Natural killer cell (primary cell): Measurements from ENCODE around the gene LUZP4. TPM values are rescaled to one million over a fixed set of nuclear protein-coding genes. Genes with fewer than 3 reads are reported as not detected.

Experiments used
- ATAC-seq, 3 donors: fragments of 150-1000 bp in 2 of 3; fragments of 200-7000 bp in 1 of 3; cut with Tn5 transposase; 1 replicate in 1 of 3; 2 replicates in 2 of 3; pipeline ENCODE4 v1.10.0; 2021; ENCODE audit warnings: mild to moderate bottlenecking in 2 of 3, moderate library complexity in 2 of 3
- DNase-seq, 2 donors: peaks; one replicate each; pipeline versions ENCODE4 v3.0.0 to v3.0.0-alpha.2; 2013 to 2021; ENCODE audit warnings: mixed read lengths in 1 of 2
- H3K27ac ChIP-seq: one replicate; pipeline ENCODE4 v1.5.1; 2013; ENCODE audit warnings: mild to moderate bottlenecking, low read length
- H3K27me3 ChIP-seq: one replicate; pipeline ENCODE4 v1.6.1; 2013; ENCODE audit warnings: low read length; ENCODE audit not compliant: control insufficient read depth, insufficient read depth
- H3K36me3 ChIP-seq: one replicate; pipeline ENCODE4 v1.6.1; 2013; ENCODE audit warnings: low read length; ENCODE audit not compliant: control insufficient read depth, insufficient read depth
- H3K4me1 ChIP-seq: one replicate; pipeline ENCODE4 v1.6.1; 2013; ENCODE audit warnings: low read length; ENCODE audit not compliant: control insufficient read depth, insufficient read depth
- H3K4me3 ChIP-seq: one replicate; pipeline ENCODE4 v1.5.1; 2013; ENCODE audit warnings: low read length
- H3K9me3 ChIP-seq: one replicate; pipeline ENCODE4 v1.6.1; 2013; ENCODE audit warnings: low read length; ENCODE audit not compliant: control insufficient read depth, insufficient read depth
- H3K27ac Mint-ChIP-seq, 2 donors: one replicate each; pipeline ENCODE4 v1.8.0; 2022; ENCODE audit warnings: mild to moderate bottlenecking in 2 of 2, mixed read lengths in 2 of 2, moderate library complexity in 1 of 2
- H3K27me3 Mint-ChIP-seq, 2 donors: one replicate each; pipeline ENCODE4 v1.8.0; 2022; ENCODE audit warnings: low read depth in 2 of 2, mixed read lengths in 2 of 2
- H3K36me3 Mint-ChIP-seq: one replicate; pipeline ENCODE4 v1.8.0; 2022; ENCODE audit warnings: mixed read lengths
- H3K4me1 Mint-ChIP-seq, 2 donors: one replicate each; pipeline ENCODE4 v1.8.0; 2022; ENCODE audit warnings: mixed read lengths in 2 of 2
- H3K4me3 Mint-ChIP-seq: one replicate; pipeline ENCODE4 v1.8.0; 2022; ENCODE audit warnings: mild to moderate bottlenecking, moderate library complexity, mixed read lengths
- H3K9me3 Mint-ChIP-seq, 2 donors: one replicate each; pipeline ENCODE4 v1.8.0; 2022; ENCODE audit warnings: mixed read lengths in 2 of 2
- CTCF ChIP-seq: fragments of 200-600 bp; IDR thresholded peaks from one replicate; pipeline ENCODE4 v1.8.0; 2022; ENCODE audit warnings: antibody characterized with exemption
- WGBS: methylation state at CpG from one replicate; pipeline ENCODE4 v1.1.7; 2013; ENCODE audit warnings: missing lambda C conversion rate; ENCODE audit not compliant: insufficient coverage; 5-methylcytosine and 5-hydroxymethylcytosine counted together
- intact Hi-C: fragments of 100-400 bp; cut with micrococcal nuclease; formaldehyde crosslinking; loops from one replicate; pipeline ENCODE4 v1.14.2; 2022
- total RNA-seq, 4 donors: library from RNA; stranded (reverse); fragments of 120-200 nt in 1 of 4; gene quantifications; one replicate each; pipeline versions ENCODE4 v1.2.3 to v1.2.4, GENCODE V29; 2013 to 2022

LUZP4 gene
- total RNA-seq, 3 donors from 2014 or later (not counting 1 experiment from before 2014, with no cell fraction given): not detected

- H3K4me3 ChIP-seq: no peak overlapping the region
- no peaks in the 10 kb centered on the region for H3K27me3 ChIP-seq
- no peaks in the 10 kb centered on the region for H3K27me3 Mint-ChIP-seq
Observed at GRCh38 chrX:115284877-115285276, 4.6 kb upstream of the LUZP4 start.

GRCh38 chrX:115297189-115297588 is 7.7 kb downstream of the LUZP4 start:
- DNase-seq (no peak), ATAC-seq (no peak)
- H3K4me3 ChIP-seq: no peak overlapping the region
- TF ChIP-seq CTCF: no peak
- Mint-ChIP-seq H3K27ac (no peak overlapping the region), H3K9me3 (no peaks in the 10 kb centered on the region), H3K4me3 (no peak overlapping the region), H3K27me3 (peaks cover 0 to 25% of the 10 kb centered on the region in 2 donors), H3K36me3 (no peaks in the 10 kb centered on the region), H3K4me1 (no peaks in the 10 kb centered on the region)
- intact Hi-C loops: no loop called here
- no peak overlapping the region for H3K27ac ChIP-seq
- no peaks in the 10 kb centered on the region for H3K9me3 ChIP-seq
- no peaks in the 10 kb centered on the region for H3K4me1 ChIP-seq
- H3K36me3 ChIP-seq: no peaks in the 10 kb centered on the region
- WGBS: no CpG with 5 or more reads among the region's 1 CpG
- no peaks in the 10 kb centered on the region for H3K27me3 ChIP-seq

More at GRCh38 chrX:115284877-115285276, 4.6 kb upstream of the LUZP4 start:
- 63% methylated on average over 2 of the region's 4 CpGs for WGBS
- intact Hi-C loops: no loop called here
- Mint-ChIP-seq H3K4me3 (no peak overlapping the region), H3K36me3 (no peaks in the 10 kb centered on the region), H3K9me3 (peaks cover 0 to 3% of the 10 kb centered on the region in 2 donors), H3K27ac (no peak overlapping the region), H3K4me1 (no peaks in the 10 kb centered on the region)
- Histone ChIP-seq H3K27ac (no peak overlapping the region), H3K4me1 (no peaks in the 10 kb centered on the region), H3K9me3 (no peaks in the 10 kb centered on the region), H3K36me3 (no peaks in the 10 kb centered on the region)
- TF ChIP-seq CTCF: no peak
- ATAC-seq: no peak
- no peak for DNase-seq

DNA sequence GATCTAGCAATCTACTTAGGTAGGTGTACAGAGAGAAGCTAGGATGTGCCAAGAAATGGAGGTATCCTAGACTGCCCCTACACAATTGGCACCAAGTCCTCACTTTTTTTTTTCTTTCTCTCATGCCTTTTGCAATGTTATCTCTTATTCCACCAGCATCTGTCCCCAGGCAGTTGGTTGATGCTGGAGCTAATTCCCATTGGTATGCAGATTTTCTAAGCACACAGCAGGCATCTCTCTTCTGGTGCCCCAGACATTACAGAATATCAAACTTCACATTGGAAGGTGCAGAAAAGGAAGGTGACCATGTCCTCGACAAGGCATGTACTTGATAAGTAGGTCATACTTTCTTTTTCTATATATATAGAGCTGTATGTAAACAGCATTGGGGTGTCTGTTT is 21.6 kb downstream of the LUZP4 start:
- Histone ChIP-seq H3K27ac (no peak overlapping the region), H3K4me3 (no peak overlapping the region), H3K36me3 (no peaks in the 10 kb centered on the region), H3K4me1 (no peaks in the 10 kb centered on the region), H3K27me3 (no peaks in the 10 kb centered on the region), H3K9me3 (no peaks in the 10 kb centered on the region)
- no peak for DNase-seq
- ATAC-seq: no peak
- no CpG with 5 or more reads among the region's 1 CpG for WGBS
- H3K4me1 Mint-ChIP-seq: no peaks in the 10 kb centered on the region
- H3K36me3 Mint-ChIP-seq: no peaks in the 10 kb centered on the region
- no peak overlapping the region for H3K4me3 Mint-ChIP-seq
- intact Hi-C loops: no loop called here
- no peak overlapping the region for H3K27ac Mint-ChIP-seq
- no peak for TF ChIP-seq CTCF
- H3K27me3 Mint-ChIP-seq: peaks cover 0 to 39% of the 10 kb centered on the region in 2 donors
- H3K9me3 Mint-ChIP-seq: no peaks in the 10 kb centered on the region

GRCh38 chrX:115311601-115312001 is 22.1 kb downstream of the LUZP4 start:
- no peak overlapping the region for H3K27ac ChIP-seq
- Mint-ChIP-seq H3K4me1 (no peaks in the 10 kb centered on the region), H3K9me3 (no peaks in the 10 kb centered on the region), H3K4me3 (no peak overlapping the region), H3K27me3 (peaks cover 0 to 39% of the 10 kb centered on the region in 2 donors), H3K36me3 (no peaks in the 10 kb centered on the region), H3K27ac (no peak overlapping the region)
- intact Hi-C loops: no loop called here
- no peaks in the 10 kb centered on the region for H3K27me3 ChIP-seq
- DNase-seq: no peak
- no peaks in the 10 kb centered on the region for H3K9me3 ChIP-seq
- ATAC-seq: peak in 1 of 3 donors; percentile 39
- 34% methylated on average over 19 of the region's 19 CpGs for WGBS
- no peaks in the 10 kb centered on the region for H3K36me3 ChIP-seq
- no peak for TF ChIP-seq CTCF
- no peak overlapping the region for H3K4me3 ChIP-seq
- H3K4me1 ChIP-seq: no peaks in the 10 kb centered on the region
